CD1c-positive myeloid dendritic cell (primary cell): ENCODE results near the gene GABRA5.
"Not testable (repeated sequence)": the region's sequence is repeated elsewhere in the genome, so short reads cannot be mapped to it uniquely, and the experiment has no call there.

ENCODE experiments used
- DNase-seq: peaks from one replicate; pipeline ENCODE4 v3.0.0-alpha.2; 2016; ENCODE audit errors: extremely low spot score

Gene GABRA5

DNA sequence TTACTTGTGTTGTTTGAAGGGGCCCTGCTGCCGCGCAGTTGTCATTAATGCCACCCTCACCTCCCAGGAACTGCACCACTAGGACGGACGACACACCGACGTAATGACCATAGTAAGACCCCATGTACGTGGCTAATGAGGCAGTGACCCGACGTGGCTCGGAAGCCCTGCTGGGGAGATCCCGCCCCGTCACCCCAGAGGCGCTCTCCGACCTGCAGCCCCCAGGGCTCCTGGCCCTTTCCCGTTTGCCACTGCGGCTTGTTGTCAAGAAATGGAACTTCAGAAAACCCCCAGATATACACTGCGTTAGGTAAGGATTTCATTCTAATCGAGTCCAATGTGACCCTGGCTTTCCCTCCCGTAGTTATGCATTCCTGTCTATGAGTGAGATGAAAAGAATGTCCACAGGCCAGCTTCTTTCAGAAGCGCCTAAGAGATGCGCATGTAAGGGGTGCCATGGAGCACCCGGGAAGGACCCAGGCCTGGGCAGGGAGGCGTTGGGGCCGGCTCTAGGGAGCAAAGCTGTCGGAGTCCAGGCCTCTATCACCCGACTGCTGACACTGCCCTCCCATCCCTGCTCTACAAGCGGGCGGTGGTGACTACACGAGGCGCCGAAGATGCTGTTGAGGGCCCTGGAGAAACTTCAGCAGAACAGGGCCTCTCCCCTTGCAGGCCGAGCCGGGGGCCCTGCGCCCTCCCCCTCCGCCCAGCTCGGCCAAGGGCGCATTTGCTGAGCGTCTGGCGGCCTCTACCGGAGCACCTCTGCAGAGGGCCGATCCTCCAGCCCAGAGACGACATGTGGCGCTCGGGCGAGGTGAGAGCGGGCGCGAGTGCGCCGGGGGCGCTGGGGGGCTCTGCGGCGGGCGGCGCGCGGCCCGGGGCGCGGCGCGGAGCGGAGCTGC lies at the start of gene GABRA5:
TSS of gene GABRA5 (plus strand) at position 765 of the 902 bp plus-strand sequence. CDS start 2,187 bp downstream, outside the sequence.
- no peak for DNase-seq

- not testable (repeated sequence) for DNase-seq
Observed at GRCh38 chr15:26831191-26831590, 35.7 kb upstream of the GABRA5 start.

- no peak for DNase-seq
Observed at GRCh38 chr15:26831951-26832350, 34.9 kb upstream of the GABRA5 start.

GRCh38 chr15:26838742-26839460 lies 28.0 kb upstream of the GABRA5 start:
- no peak for DNase-seq

- DNase-seq, result no peak
Observed at GRCh38 chr15:26841514-26841913, 25.3 kb upstream of the GABRA5 start.

- no peak for DNase-seq
Observed at GRCh38 chr15:26841941-26842340, 24.9 kb upstream of the GABRA5 start.

- DNase-seq, result no peak
Observed at GRCh38 chr15:26842391-26842790, 24.5 kb upstream of the GABRA5 start.

DNA sequence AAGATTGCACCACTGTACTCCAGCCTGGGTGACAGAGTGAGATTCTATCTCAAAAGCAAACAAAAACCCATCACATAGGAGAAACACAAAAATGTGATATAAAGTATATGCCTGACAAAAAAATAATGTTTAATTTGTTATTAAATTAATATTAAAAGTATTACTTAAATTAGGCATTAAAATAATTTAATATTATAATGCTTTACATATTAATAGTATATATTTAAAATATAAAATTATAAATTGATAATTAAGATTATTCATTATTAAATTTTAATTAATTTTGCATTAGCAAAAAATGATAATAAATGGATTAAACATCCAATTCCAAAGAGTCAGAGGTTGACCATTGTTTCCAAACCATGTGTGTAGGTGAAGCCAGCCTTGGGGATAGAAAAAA lies 22.0 kb upstream of the GABRA5 start:
- no peak for DNase-seq

GRCh38 chr15:26848498-26848897 lies 18.4 kb upstream of the GABRA5 start:
- DNase-seq, result no peak

DNA sequence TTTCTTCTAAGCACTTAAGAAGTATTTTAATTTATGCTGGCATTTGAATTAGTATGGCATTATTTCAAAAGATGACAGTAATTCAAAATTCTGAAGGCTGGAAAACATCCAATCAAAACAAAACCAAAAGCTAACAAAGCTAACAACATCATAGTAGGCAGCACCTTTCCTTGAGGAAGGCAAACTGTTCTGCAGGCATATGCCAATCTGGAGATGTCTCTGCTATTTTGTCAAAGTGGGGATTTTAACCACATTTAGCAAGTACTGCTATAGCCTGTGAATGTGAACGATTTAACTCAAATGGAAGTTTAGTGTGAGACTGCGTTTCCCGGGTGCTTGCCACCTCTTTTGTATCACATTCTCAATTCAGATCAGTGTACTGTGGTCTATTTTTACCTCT lies 16.7 kb upstream of the GABRA5 start:
- DNase-seq, result no peak

- no peak for DNase-seq
Observed at GRCh38 chr15:26852980-26853379, 13.9 kb upstream of the GABRA5 start.

- no peak for DNase-seq
Observed at GRCh38 chr15:26854435-26854834, 12.4 kb upstream of the GABRA5 start.

- peak; percentile 3 for DNase-seq
Observed at GRCh38 chr15:26864664-26865191, 2.1 kb upstream of the GABRA5 start.

DNA sequence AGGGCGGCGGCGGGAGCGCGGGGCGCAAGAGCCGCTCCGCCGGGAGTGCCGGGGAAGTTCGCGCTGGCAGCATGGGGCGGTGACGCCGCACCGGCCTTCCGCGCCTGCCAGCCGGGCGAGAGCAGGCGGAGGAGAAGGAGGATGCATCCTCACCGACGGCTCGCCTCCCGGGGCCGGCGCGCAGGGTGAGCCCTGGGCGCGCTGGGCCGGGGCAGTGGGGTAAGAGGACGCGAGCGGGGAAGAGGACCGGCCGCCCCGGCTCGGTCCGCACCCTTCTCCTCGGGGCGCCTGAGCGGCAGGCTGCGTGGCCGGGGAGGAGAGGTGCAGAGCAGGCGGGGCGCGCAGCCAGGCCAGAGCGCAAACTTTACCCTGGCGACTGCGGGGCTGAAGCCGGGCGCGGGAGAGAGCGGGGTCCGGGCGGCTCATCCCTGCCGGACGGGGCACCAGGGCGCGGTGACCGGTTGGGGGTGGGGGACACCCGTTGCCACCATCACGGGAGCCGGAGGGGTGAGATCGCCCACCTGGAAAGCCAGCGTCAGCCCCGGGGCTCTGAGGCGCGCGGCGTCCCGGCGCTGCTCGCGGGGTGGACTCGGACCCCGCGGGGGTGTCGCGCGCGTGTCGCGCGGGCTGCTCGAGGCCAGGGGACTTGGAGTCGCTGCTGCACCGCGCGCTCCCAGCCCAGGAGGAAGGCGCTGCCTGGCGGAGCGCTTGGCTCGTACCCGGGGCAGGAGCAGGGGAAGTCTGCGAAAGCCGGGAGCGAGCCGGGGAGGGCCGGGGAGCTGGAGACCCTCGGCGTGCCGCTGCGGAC lies 542 bp downstream of the GABRA5 start:
- DNase-seq, result no peak

GRCh38 chr15:26868029-26868685 lies 1.3 kb downstream of the GABRA5 start:
- DNase-seq, result no peak

GRCh38 chr15:26869628-26870027 lies 2.8 kb downstream of the GABRA5 start:
- DNase-seq, result no peak

GRCh38 chr15:26870346-26870745 lies 3.5 kb downstream of the GABRA5 start:
- no peak for DNase-seq

GRCh38 chr15:26872206-26872605 lies 5.3 kb downstream of the GABRA5 start:
- DNase-seq, result no peak

DNA sequence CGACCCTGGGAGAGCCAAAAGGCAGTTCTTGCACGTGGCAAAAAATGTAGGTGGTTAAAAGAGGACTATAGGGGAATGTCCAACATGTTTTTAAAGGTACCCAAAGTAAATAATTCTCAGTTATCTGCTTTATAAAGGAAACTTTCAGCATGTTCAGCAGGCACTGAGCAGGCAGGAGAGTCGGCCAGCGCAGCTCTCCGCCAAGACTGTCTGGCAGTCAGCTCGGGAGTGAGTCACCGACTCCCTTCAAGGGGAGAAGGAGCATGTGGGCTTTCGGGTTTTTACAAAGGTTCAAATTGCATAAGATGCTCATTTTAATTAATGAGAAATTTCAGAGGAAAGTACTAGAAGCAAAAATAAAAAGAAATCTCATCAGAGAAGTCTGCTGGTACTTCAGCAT lies 7.0 kb downstream of the GABRA5 start:
- no peak for DNase-seq

GRCh38 chr15:26874774-26875475 lies 8.1 kb downstream of the GABRA5 start:
- no peak for DNase-seq

- no peak for DNase-seq
Observed at GRCh38 chr15:26875476-26875850, 8.6 kb downstream of the GABRA5 start.
